ENCODE measurements around the gene NDUFA1.
"Not testable (repeated sequence)": the region's sequence is repeated elsewhere in the genome, so short reads cannot be mapped to it uniquely, and the experiment has no call there.

NDUFA1 gene

DNA sequence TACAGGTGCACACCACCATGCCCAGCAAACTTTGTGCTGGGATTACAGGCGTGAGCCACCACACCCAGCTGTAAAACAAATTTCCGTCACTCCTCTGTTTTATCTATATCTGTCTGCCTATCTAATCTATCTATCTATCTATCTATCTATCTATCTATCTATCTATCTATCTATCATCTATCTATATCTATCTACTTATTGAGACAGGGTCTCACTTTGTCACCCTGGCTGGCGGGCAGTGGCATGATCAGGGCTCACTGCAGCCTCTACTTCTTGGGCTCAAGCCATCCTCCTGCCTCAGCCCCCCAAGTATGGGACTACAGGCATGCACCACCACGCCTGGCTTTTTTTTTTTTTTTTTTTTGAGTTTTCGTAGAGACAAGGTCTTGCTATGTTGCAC, 44.7 kb downstream of the NDUFA1 start:
- DNase-seq, result no peak

DNA sequence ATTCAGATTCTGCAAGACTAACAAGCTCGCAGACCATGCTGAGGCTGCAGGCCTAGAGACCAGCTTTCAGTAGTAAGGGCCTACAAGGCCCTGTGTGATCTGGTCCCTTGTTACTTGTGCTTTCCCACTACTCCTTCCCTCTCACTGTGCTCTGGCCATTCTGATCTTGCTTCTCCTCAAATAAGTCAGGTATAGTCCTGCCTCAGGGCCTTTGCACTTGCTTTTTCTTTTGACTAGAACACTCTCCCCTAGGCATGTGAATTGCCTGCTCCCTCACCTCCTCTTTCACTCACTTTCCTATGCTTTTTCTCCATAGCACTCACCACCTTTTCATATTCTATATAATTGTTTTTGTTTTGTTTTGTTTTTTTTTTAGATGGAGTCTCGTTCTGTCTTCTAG, 46.2 kb downstream of the NDUFA1 start:
- no peak for DNase-seq

DNA sequence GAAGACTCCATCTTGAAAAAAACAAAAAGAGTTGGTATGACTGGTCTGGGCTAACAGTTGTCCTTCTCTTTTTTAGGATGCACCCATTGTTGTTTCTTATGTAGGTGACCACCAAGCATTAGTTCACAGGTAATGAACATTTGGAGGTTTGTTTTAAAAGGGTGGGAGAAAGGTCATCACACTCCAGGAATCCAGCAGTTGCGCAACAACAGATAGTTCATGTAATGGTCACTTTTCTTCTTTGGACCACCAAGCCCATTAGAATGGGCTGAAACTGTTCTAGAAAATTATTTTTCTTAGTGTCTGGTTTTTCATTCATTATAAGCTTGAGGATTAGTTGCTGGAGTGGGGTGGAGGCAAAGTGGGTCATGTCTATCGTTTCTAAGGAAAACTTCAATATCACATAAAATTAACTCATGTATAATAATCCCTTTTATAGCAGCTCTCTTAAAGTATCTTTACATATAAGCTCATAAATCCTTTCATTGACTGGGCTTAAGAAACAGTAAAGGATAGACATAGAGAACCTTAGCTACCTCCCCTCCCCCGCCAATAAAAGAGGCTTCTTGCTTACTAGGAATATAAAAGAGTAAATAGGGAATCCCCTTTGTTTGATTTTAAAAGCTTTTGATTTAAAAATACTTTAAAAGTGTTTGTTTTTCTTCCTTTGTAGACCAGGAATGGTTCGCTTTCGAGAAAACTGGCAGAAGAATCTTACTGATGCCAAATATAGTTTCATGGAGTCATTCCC, 48.4 kb downstream of the NDUFA1 start:
- DNase-seq, result no peak

DNA sequence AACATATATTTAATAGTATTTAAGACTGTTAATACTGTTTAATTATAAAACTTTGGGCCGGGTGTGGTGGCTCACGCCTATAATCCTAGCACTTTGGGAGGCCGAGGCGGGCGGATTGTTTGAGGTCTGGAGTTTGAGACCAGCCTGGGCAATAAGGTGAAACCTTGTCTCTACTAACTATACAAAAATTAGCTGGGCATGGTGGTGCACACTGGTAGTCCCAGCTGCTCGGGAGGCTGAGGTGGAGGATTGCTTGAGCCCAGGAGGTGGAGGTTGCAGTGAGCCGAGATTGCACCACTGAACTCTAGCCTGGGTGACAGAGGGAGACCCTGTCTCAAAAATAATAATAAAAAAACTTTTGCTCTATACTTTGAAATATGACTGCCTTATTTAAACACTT, 50.8 kb downstream of the NDUFA1 start:
- not testable (repeated sequence) for DNase-seq

Measured in NCI-H2227 treated with DMSO at 0.1 percent for 48 hours (cell line).